WTC11 (cell line): ENCODE results near the gene VDAC1. TPM values are rescaled to one million over a fixed set of nuclear protein-coding genes. Genes with fewer than 3 reads are reported as not detected.

Experiments
- ATAC-seq: fragments of 200-7000 bp; cut with Tn5 transposase; 2 replicates; pipeline ENCODE4 v1.10.0; 2021; ENCODE audit warnings: mild to moderate bottlenecking, moderate library complexity
- CTCF ChIA-PET: fragments of 300-600 bp; sonication (Branson Sonifier 250); formaldehyde crosslinking; loops from one replicate; lab custom pipeline; 2021; ENCODE audit warnings: antibody characterized with exemption; lab: Charles Lee
- POLR2A ChIA-PET: fragments of 350-600 bp; sonication (Branson Sonifier 250); formaldehyde crosslinking; loops from one replicate; lab custom pipeline; 2021; ENCODE audit warnings: antibody characterized with exemption; lab: Charles Lee
- DNase-seq: peaks from one replicate; pipeline ENCODE4 v3.0.0; 2021; ENCODE audit warnings: low spot score
- H3K27ac Mint-ChIP-seq: 2 replicates; pipeline ENCODE4 v1.8.0; 2021; ENCODE audit warnings: mixed read lengths
- H3K27me3 Mint-ChIP-seq: 2 replicates; pipeline ENCODE4 v1.8.0; 2021; ENCODE audit warnings: low read depth, mild to moderate bottlenecking, moderate library complexity, mixed read lengths
- H3K36me3 Mint-ChIP-seq: 2 replicates; pipeline ENCODE4 v1.8.0; 2021; ENCODE audit warnings: mixed read lengths
- H3K4me1 Mint-ChIP-seq: 2 replicates; pipeline ENCODE4 v1.8.0; 2022; ENCODE audit warnings: mixed read lengths
- H3K4me3 Mint-ChIP-seq: 2 replicates; pipeline ENCODE4 v1.8.0; 2021; ENCODE audit warnings: mild to moderate bottlenecking, moderate library complexity, mixed read lengths
- H3K9me3 Mint-ChIP-seq: 2 replicates; pipeline ENCODE4 v1.8.0; 2021; ENCODE audit warnings: mixed read lengths
- ATF3 ChIP-seq: sonication (generic); formaldehyde crosslinking; conservative IDR thresholded peaks from 2 replicates; pipeline ENCODE4 v1.8.1; 2022; ENCODE audit warnings: mild to moderate bottlenecking, missing genetic modification reagents
- CREM ChIP-seq: sonication (generic); formaldehyde crosslinking; IDR thresholded peaks from 2 replicates; pipeline ENCODE4 v1.8.1; 2022; ENCODE audit warnings: mild to moderate bottlenecking, missing genetic modification reagents, moderate library complexity
- E2F1 ChIP-seq: sonication (generic); formaldehyde crosslinking; IDR thresholded peaks from 2 replicates; pipeline ENCODE4 v1.8.0; 2022; ENCODE audit warnings: mild to moderate bottlenecking, missing genetic modification reagents
- FOXJ3 ChIP-seq: sonication (generic); formaldehyde crosslinking; IDR thresholded peaks from 2 replicates; pipeline ENCODE4 v1.9.0; 2021; ENCODE audit warnings: missing genetic modification reagents, mild to moderate bottlenecking, borderline replicate concordance
- FOXP1 ChIP-seq: sonication (generic); formaldehyde crosslinking; IDR thresholded peaks from 2 replicates; pipeline ENCODE4 v1.8.0; 2022; ENCODE audit warnings: missing genetic modification reagents, mild to moderate bottlenecking, moderate library complexity, borderline replicate concordance
- GABPB1 ChIP-seq: sonication (generic); formaldehyde crosslinking; IDR thresholded peaks from 2 replicates; pipeline ENCODE4 v1.8.1; 2023; ENCODE audit warnings: mild to moderate bottlenecking, missing genetic modification reagents
- HMGA2 ChIP-seq: fragments of 250-450 bp; sonication (Bioruptor Pico); IDR thresholded peaks from 2 replicates; pipeline ENCODE4 v1.4.0; 2021; ENCODE audit warnings: mild to moderate bottlenecking, moderate library complexity
- PRRX2 ChIP-seq: fragments of 250-450 bp; sonication (Bioruptor Pico); IDR thresholded peaks from 2 replicates; pipeline ENCODE4 v1.8.0; 2021; ENCODE audit warnings: mild to moderate bottlenecking
- SP1 ChIP-seq: sonication (generic); formaldehyde crosslinking; conservative IDR thresholded peaks from 2 replicates; pipeline ENCODE4 v1.8.1; 2022; ENCODE audit warnings: missing genetic modification reagents
- TEAD1 ChIP-seq: sonication (generic); formaldehyde crosslinking; IDR thresholded peaks from 2 replicates; pipeline ENCODE4 v1.8.0; 2022; ENCODE audit warnings: mild to moderate bottlenecking, missing genetic modification reagents
- USF2 ChIP-seq: sonication (generic); formaldehyde crosslinking; IDR thresholded peaks from 2 replicates; pipeline ENCODE4 v1.8.1; 2023; ENCODE audit warnings: mild to moderate bottlenecking, missing genetic modification reagents, moderate library complexity
- ZNF138 ChIP-seq: sonication (generic); formaldehyde crosslinking; conservative IDR thresholded peaks from 2 replicates; pipeline ENCODE4 v1.8.1; 2022; ENCODE audit warnings: mild to moderate bottlenecking, moderate library complexity, missing genetic modification reagents
- ZNF219 ChIP-seq: sonication (generic); formaldehyde crosslinking; IDR thresholded peaks from 2 replicates; pipeline ENCODE4 v1.8.0; 2023; ENCODE audit warnings: missing genetic modification reagents, mild to moderate bottlenecking, borderline replicate concordance
- ZNF232 ChIP-seq: sonication (generic); formaldehyde crosslinking; IDR thresholded peaks from 2 replicates; pipeline ENCODE4 v1.8.0; 2022; ENCODE audit warnings: mild to moderate bottlenecking, missing genetic modification reagents
- ZNF263 ChIP-seq: sonication (generic); formaldehyde crosslinking; IDR thresholded peaks from 2 replicates; pipeline ENCODE4 v1.8.1; 2022; ENCODE audit warnings: low read depth, mild to moderate bottlenecking, moderate library complexity, missing genetic modification reagents
- ZNF317 ChIP-seq: sonication (generic); formaldehyde crosslinking; IDR thresholded peaks from 2 replicates; pipeline ENCODE4 v1.8.1; 2023; ENCODE audit warnings: low read depth, mild to moderate bottlenecking, moderate library complexity, missing genetic modification reagents, borderline replicate concordance
- total RNA-seq: library from RNA; stranded (reverse); gene quantifications from 3 replicates; pipeline ENCODE4 v1.2.3, GENCODE V29; 2021
- TF ChIP-seq, protein P1 (sequence below): fragments of 250-450 bp; sonication (Bioruptor Pico); IDR thresholded peaks from 2 replicates; pipeline ENCODE4 v1.9.0; 2021; ENCODE audit warnings: moderate library complexity, mild to moderate bottlenecking, inconsistent platforms, borderline replicate concordance
- TF ChIP-seq, protein P2 (sequence below): sonication (generic); formaldehyde crosslinking; IDR thresholded peaks from 2 replicates; pipeline ENCODE4 v1.8.1; 2023; ENCODE audit warnings: mild to moderate bottlenecking, missing genetic modification reagents, borderline replicate concordance
- TF ChIP-seq, protein P3 (sequence below): sonication (generic); formaldehyde crosslinking; IDR thresholded peaks from 2 replicates; pipeline ENCODE4 v1.8.0; 2023; ENCODE audit warnings: missing genetic modification reagents, mild to moderate bottlenecking, borderline replicate concordance

The VDAC1 gene
- total RNA-seq, 1 experiment from 2014 or later = 274 TPM

DNA sequence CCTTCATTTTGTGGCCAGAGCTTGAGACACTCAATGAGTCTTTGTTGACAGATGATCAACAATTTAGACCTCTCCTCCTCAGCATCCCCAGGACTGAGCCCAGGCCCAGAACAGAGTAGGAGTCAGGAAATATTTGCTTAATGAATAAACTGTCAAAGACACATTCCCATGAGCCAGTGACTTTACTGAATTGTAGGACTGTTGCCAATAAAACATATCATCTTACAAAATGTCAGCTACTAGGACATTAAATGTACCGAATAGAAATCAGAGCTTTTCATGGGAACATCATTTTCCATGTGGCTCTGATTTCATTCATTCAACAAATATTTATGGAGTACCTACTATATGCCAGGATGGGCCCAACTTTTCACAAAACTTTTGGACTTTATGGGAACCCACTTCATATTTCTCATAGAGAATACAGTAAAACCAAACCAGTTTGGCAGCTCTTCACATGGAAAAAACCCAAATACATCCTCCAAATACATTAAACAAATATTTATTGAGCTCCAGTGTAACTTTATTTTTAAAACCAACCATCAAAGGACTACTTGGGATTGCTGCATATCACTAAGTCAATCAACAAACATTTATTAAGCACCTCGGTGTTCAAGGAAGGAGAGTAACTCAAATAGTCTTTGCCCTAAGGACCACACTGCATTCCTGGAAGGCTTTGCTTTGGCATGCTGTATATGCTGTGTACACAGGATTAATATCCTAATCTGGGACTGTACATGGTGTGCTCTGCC is 11.4 kb downstream of the VDAC1 start:
- no peak for TF ChIP-seq ZNF232 (CRISPR knock-in tag)
- no peak for TF ChIP-seq TEAD1 (CRISPR knock-in tag)
- no peak for TF ChIP-seq ATF3 (CRISPR knock-in tag)
- TF ChIP-seq GABPB1 = no peak
- no peak for TF ChIP-seq ZNF263
- TF ChIP-seq USF2 (CRISPR knock-in tag) = no peak
- no peak for TF ChIP-seq ZNF317 (CRISPR knock-in tag)
- TF ChIP-seq, protein P1, sequence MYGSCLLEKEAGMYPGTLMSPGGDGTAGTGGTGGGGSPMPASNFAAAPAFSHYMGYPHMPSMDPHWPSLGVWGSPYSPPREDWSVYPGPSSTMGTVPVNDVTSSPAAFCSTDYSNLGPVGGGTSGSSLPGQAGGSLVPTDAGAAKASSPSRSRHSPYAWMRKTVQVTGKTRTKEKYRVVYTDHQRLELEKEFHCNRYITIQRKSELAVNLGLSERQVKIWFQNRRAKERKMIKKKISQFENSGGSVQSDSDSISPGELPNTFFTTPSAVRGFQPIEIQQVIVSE (CRISPR knock-in tag) = no peak
- no peak overlapping the region for H3K27ac Mint-ChIP-seq
- POLR2A ChIA-PET = no interaction called here
- DNase-seq (no peak), ATAC-seq (no peak)
- H3K9me3 Mint-ChIP-seq = no peaks in the 10 kb centered on the region
- peaks cover 36% of the 10 kb centered on the region for H3K4me1 Mint-ChIP-seq
- no peaks in the 10 kb centered on the region for H3K27me3 Mint-ChIP-seq
- CTCF ChIA-PET = interaction anchor here (0.6 to 1.6 kb wide), 3 partner anchors 33 to 61 kb away, joined by 3 to 6 read pairs (median 3); no protein-coding TSS in a partner anchor
- peaks cover 27% of the 10 kb centered on the region for H3K36me3 Mint-ChIP-seq
- H3K4me3 Mint-ChIP-seq = no peak overlapping the region

GRCh38 chr5:133992429-133993155 is 12.2 kb downstream of the VDAC1 start:
- ChIA-PET CTCF (interaction anchor here (1.0 to 1.6 kb wide), 2 partner anchors 34 to 47 kb away, joined by 3 to 6 read pairs; no protein-coding TSS in a partner anchor), POLR2A (no interaction called here)
- Mint-ChIP-seq H3K4me3 (no peak overlapping the region), H3K27ac (peak overlapping the region; percentile 43), H3K9me3 (no peaks in the 10 kb centered on the region), H3K36me3 (peaks cover 31% of the 10 kb centered on the region), H3K4me1 (peaks cover 31% of the 10 kb centered on the region), H3K27me3 (no peaks in the 10 kb centered on the region)
- ATAC-seq (no peak), DNase-seq (no peak)
- no peak for TF ChIP-seq FOXP1 (CRISPR knock-in tag)
- no peak for TF ChIP-seq ZNF138 (CRISPR knock-in tag)
- TF ChIP-seq USF2 (CRISPR knock-in tag) = no peak
- TF ChIP-seq PRRX2 = no peak
- TF ChIP-seq, protein P2, sequence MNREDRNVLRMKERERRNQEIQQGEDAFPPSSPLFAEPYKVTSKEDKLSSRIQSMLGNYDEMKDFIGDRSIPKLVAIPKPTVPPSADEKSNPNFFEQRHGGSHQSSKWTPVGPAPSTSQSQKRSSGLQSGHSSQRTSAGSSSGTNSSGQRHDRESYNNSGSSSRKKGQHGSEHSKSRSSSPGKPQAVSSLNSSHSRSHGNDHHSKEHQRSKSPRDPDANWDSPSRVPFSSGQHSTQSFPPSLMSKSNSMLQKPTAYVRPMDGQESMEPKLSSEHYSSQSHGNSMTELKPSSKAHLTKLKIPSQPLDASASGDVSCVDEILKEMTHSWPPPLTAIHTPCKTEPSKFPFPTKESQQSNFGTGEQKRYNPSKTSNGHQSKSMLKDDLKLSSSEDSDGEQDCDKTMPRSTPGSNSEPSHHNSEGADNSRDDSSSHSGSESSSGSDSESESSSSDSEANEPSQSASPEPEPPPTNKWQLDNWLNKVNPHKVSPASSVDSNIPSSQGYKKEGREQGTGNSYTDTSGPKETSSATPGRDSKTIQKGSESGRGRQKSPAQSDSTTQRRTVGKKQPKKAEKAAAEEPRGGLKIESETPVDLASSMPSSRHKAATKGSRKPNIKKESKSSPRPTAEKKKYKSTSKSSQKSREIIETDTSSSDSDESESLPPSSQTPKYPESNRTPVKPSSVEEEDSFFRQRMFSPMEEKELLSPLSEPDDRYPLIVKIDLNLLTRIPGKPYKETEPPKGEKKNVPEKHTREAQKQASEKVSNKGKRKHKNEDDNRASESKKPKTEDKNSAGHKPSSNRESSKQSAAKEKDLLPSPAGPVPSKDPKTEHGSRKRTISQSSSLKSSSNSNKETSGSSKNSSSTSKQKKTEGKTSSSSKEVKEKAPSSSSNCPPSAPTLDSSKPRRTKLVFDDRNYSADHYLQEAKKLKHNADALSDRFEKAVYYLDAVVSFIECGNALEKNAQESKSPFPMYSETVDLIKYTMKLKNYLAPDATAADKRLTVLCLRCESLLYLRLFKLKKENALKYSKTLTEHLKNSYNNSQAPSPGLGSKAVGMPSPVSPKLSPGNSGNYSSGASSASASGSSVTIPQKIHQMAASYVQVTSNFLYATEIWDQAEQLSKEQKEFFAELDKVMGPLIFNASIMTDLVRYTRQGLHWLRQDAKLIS (CRISPR knock-in tag) = no peak
- TF ChIP-seq CREM (CRISPR knock-in tag) = no peak
- TF ChIP-seq ZNF263 = no peak
- TF ChIP-seq FOXJ3 (CRISPR knock-in tag) = no peak
- TF ChIP-seq, protein P3, sequence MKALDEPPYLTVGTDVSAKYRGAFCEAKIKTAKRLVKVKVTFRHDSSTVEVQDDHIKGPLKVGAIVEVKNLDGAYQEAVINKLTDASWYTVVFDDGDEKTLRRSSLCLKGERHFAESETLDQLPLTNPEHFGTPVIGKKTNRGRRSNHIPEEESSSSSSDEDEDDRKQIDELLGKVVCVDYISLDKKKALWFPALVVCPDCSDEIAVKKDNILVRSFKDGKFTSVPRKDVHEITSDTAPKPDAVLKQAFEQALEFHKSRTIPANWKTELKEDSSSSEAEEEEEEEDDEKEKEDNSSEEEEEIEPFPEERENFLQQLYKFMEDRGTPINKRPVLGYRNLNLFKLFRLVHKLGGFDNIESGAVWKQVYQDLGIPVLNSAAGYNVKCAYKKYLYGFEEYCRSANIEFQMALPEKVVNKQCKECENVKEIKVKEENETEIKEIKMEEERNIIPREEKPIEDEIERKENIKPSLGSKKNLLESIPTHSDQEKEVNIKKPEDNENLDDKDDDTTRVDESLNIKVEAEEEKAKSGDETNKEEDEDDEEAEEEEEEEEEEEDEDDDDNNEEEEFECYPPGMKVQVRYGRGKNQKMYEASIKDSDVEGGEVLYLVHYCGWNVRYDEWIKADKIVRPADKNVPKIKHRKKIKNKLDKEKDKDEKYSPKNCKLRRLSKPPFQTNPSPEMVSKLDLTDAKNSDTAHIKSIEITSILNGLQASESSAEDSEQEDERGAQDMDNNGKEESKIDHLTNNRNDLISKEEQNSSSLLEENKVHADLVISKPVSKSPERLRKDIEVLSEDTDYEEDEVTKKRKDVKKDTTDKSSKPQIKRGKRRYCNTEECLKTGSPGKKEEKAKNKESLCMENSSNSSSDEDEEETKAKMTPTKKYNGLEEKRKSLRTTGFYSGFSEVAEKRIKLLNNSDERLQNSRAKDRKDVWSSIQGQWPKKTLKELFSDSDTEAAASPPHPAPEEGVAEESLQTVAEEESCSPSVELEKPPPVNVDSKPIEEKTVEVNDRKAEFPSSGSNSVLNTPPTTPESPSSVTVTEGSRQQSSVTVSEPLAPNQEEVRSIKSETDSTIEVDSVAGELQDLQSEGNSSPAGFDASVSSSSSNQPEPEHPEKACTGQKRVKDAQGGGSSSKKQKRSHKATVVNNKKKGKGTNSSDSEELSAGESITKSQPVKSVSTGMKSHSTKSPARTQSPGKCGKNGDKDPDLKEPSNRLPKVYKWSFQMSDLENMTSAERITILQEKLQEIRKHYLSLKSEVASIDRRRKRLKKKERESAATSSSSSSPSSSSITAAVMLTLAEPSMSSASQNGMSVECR (CRISPR knock-in tag) = no peak
- TF ChIP-seq ZNF219 (CRISPR knock-in tag) = no peak
- TF ChIP-seq E2F1 (CRISPR knock-in tag) = no peak
- no peak for TF ChIP-seq HMGA2 (CRISPR knock-in tag)
- no peak for TF ChIP-seq SP1 (CRISPR knock-in tag)
